ENCODE results near the gene ST6GALNAC3.
"Not testable (repeated sequence)": the region's sequence is repeated elsewhere in the genome, so short reads cannot be mapped to it uniquely, and the experiment has no call there.

ST6GALNAC3 gene

GRCh38 chr1:76110666-76111065 is 36.1 kb downstream of the ST6GALNAC3 start (continued):
- TF ChIP-seq ZSCAN18 (tag by site-specific recombination; IDR thresholded peaks at IDR 0.05) (no peak), ZFP69B (tag by site-specific recombination; IDR thresholded peaks at IDR 0.05) (no peak), ZNF521 (tag by site-specific recombination; IDR thresholded peaks at IDR 0.05) (no peak), ZNF544 (tag by site-specific recombination; IDR thresholded peaks at IDR 0.05) (no peak)

- POLR2A ChIA-PET; H3K27ac ChIP-seq (ENCODE audit: extremely low read depth, low read depth, low read length); H3K4me1 ChIP-seq (ENCODE audit: control insufficient read depth, insufficient read depth, low read length); CTCF ChIA-PET; H3K9me3 ChIP-seq (ENCODE audit: control insufficient read depth, insufficient read depth, low read depth, low read length); H3K4me3 ChIP-seq (ENCODE audit: low read depth, low read length); H3K36me3 ChIP-seq (ENCODE audit: control insufficient read depth in 2 of 2, insufficient read depth in 1 of 2, low read length in 2 of 2): not testable (repeated sequence)
These were observed 37.8 kb downstream of the ST6GALNAC3 start for GRCh38 chr1:76112321-76112720.

GRCh38 chr1:76113446-76113845 is 38.9 kb downstream of the ST6GALNAC3 start:
- TF ChIP-seq ATF2 (tag by site-specific recombination; IDR thresholded peaks at IDR 0.05; ENCODE audit: low read depth) (peak; percentile 57), ZNF133 (tag by site-specific recombination; IDR thresholded peaks at IDR 0.05) (peak; percentile 35; the same call in 1 of the 2 replicates), ZNF416 (tag by site-specific recombination; IDR thresholded peaks at IDR 0.05) (no peak), ZNF274 (IDR thresholded peaks at IDR 0.05; ENCODE audit: low read length) (no peak), ZNF274 (tag by site-specific recombination; IDR thresholded peaks at IDR 0.05; ENCODE audit: borderline replicate concordance) (no peak), ZSCAN30 (tag by site-specific recombination; IDR thresholded peaks at IDR 0.05) (no peak), ZFP37 (tag by site-specific recombination; IDR thresholded peaks at IDR 0.05) (no peak)
- ChIA-PET POLR2A (interaction anchor here (0.7 kb wide), 1 partner anchor 127 kb away, joined by 4 read pairs; no protein-coding TSS in a partner anchor), CTCF (interaction anchor here (0.7 kb wide), 1 partner anchor 272 kb away, joined by 3 read pairs; no protein-coding TSS in a partner anchor)
- H3K4me3 ChIP-seq (ENCODE audit: low read depth, low read length): no peak overlapping the region
- H3K9me3 ChIP-seq (ENCODE audit: control insufficient read depth, insufficient read depth, low read depth, low read length): no peaks in the 10 kb centered on the region
- peaks cover 3% of the 10 kb centered on the region; the same call in 1 of the 2 replicates for H3K4me1 ChIP-seq (ENCODE audit: control insufficient read depth, insufficient read depth, low read length)
- no peaks in the 10 kb centered on the region for H3K36me3 ChIP-seq (ENCODE audit: control insufficient read depth in 2 of 2, insufficient read depth in 1 of 2, low read length in 2 of 2)
- H3K27ac ChIP-seq (ENCODE audit: extremely low read depth, low read depth, low read length): no peak overlapping the region

GRCh38 chr1:76115171-76115570 is 40.6 kb downstream of the ST6GALNAC3 start:
- no peak for TF ChIP-seq ZNF776 (tag by site-specific recombination; IDR thresholded peaks at IDR 0.05; ENCODE audit: borderline replicate concordance)
- no peak for TF ChIP-seq BCL11B (tag by site-specific recombination; IDR thresholded peaks at IDR 0.05; ENCODE audit: low read depth)
- no peak for TF ChIP-seq ZNF2 (tag by site-specific recombination; IDR thresholded peaks at IDR 0.05)
- no peak for TF ChIP-seq HOXC10 (CRISPR knock-in tag; IDR thresholded peaks at IDR 0.05)
- TF ChIP-seq ZNF335 (tag by site-specific recombination; conservative IDR thresholded peaks at IDR 0.05): no peak
- no peak for TF ChIP-seq HOXA7 (CRISPR knock-in tag; IDR thresholded peaks at IDR 0.05; ENCODE audit: borderline replicate concordance)
- no peak for TF ChIP-seq ZNF658 (tag by site-specific recombination; IDR thresholded peaks at IDR 0.05)
- no peak for TF ChIP-seq ZBTB10 (tag by site-specific recombination; IDR thresholded peaks at IDR 0.05)
- TF ChIP-seq ZNF148 (tag by site-specific recombination; IDR thresholded peaks at IDR 0.05; ENCODE audit: borderline replicate concordance): no peak
- peaks cover 3% of the 10 kb centered on the region; the same call in 1 of the 2 replicates for H3K4me1 ChIP-seq (ENCODE audit: control insufficient read depth, insufficient read depth, low read length)
- CTCF ChIA-PET: no interaction called here
- H3K4me3 ChIP-seq (ENCODE audit: low read depth, low read length): no peak overlapping the region
- no peak overlapping the region for H3K27ac ChIP-seq (ENCODE audit: extremely low read depth, low read depth, low read length)
- POLR2A ChIA-PET: no interaction called here
- no peaks in the 10 kb centered on the region for H3K9me3 ChIP-seq (ENCODE audit: control insufficient read depth, insufficient read depth, low read depth, low read length)
- no peaks in the 10 kb centered on the region for H3K36me3 ChIP-seq (ENCODE audit: control insufficient read depth in 2 of 2, insufficient read depth in 1 of 2, low read length in 2 of 2)

Measured in HEK293 (cell line).